SK-N-SH treated with all-trans-retinoic acid at 6 μM for 48 hours (cell line): ENCODE measurements around the gene GIPC2.

Source experiments
- ATAC-seq: fragments of 200-7000 bp; cut with Tn5 transposase; 3 replicates; pipeline ENCODE4 v1.9.1; 2020; ENCODE audit warnings: mild to moderate bottlenecking, moderate library complexity
- ARNTL ChIP-seq: fragments of 450-650 bp; formaldehyde crosslinking; IDR thresholded peaks from 2 replicates; pipeline ENCODE4 v1.5.0; 2020; ENCODE audit warnings: low read depth, mild to moderate bottlenecking, moderate library complexity, borderline replicate concordance
- BACH2 ChIP-seq: fragments of 250-450 bp; sonication (Bioruptor Pico); IDR thresholded peaks from 2 replicates; pipeline ENCODE4 v1.9.0; 2021; ENCODE audit warnings: mild to moderate bottlenecking, borderline replicate concordance
- CREB5 ChIP-seq: fragments of 250-450 bp; sonication (Bioruptor Pico); IDR thresholded peaks from 2 replicates; pipeline ENCODE4 v1.5.1; 2020; ENCODE audit warnings: low read depth, mild to moderate bottlenecking, moderate library complexity
- CSRNP3 ChIP-seq: fragments of 250-450 bp; sonication (Bioruptor Pico); IDR thresholded peaks from 2 replicates; pipeline ENCODE4 v1.5.1; 2021; ENCODE audit warnings: mild to moderate bottlenecking, moderate library complexity
- ESRRG ChIP-seq: fragments of 250-450 bp; sonication (Bioruptor Pico); IDR thresholded peaks from 2 replicates; pipeline ENCODE4 v1.6.1; 2021; ENCODE audit warnings: mild to moderate bottlenecking
- GLIS3 ChIP-seq: fragments of 250-450 bp; sonication (Bioruptor Pico); IDR thresholded peaks from 2 replicates; pipeline ENCODE4 v1.5.0; 2020; ENCODE audit warnings: mild to moderate bottlenecking, moderate library complexity
- ISL1 ChIP-seq: fragments of 250-450 bp; sonication (Bioruptor Pico); IDR thresholded peaks from 2 replicates; pipeline ENCODE4 v2.1.2; 2022; ENCODE audit warnings: mild to moderate bottlenecking, moderate library complexity
- OSR1 ChIP-seq: fragments of 250-450 bp; sonication (Bioruptor Pico); IDR thresholded peaks from 2 replicates; pipeline ENCODE4 v1.8.0; 2022; ENCODE audit warnings: moderate library complexity, mild to moderate bottlenecking, inconsistent platforms
- PATZ1 ChIP-seq: fragments of 250-450 bp; sonication (Bioruptor Pico); IDR thresholded peaks from 2 replicates; pipeline ENCODE4 v1.8.0; 2020; ENCODE audit warnings: mild to moderate bottlenecking, moderate library complexity, borderline replicate concordance
- POU6F1 ChIP-seq: fragments of 250-450 bp; sonication (Bioruptor Pico); IDR thresholded peaks from 2 replicates; pipeline ENCODE4 v1.8.0; 2021; ENCODE audit warnings: low read depth, mild to moderate bottlenecking, moderate library complexity, borderline replicate concordance
- PPARA ChIP-seq: fragments of 250-450 bp; sonication (Bioruptor Pico); IDR thresholded peaks from 2 replicates; pipeline ENCODE4 v1.5.0; 2020; ENCODE audit warnings: mild to moderate bottlenecking, borderline replicate concordance
- RARB ChIP-seq: fragments of 250-450 bp; sonication (Bioruptor Pico); IDR thresholded peaks from 2 replicates; pipeline ENCODE4 v1.8.0; 2021; ENCODE audit warnings: mild to moderate bottlenecking, moderate library complexity
- SNAI2 ChIP-seq: fragments of 250-450 bp; sonication (Bioruptor Pico); IDR thresholded peaks from 2 replicates; pipeline ENCODE4 v1.5.0; 2020; ENCODE audit warnings: mild to moderate bottlenecking, moderate library complexity
- TCF4 ChIP-seq: fragments of 250-450 bp; sonication (Bioruptor Pico); IDR thresholded peaks from 2 replicates; pipeline ENCODE4 v1.8.0; 2021; ENCODE audit warnings: mild to moderate bottlenecking, moderate library complexity, borderline replicate concordance
- TOX ChIP-seq: fragments of 250-450 bp; sonication (Bioruptor Pico); IDR thresholded peaks from 2 replicates; pipeline ENCODE4 v1.8.0; 2021; ENCODE audit warnings: mild to moderate bottlenecking, moderate library complexity, borderline replicate concordance
- TSHZ2 ChIP-seq: fragments of 250-450 bp; sonication (Bioruptor Pico); IDR thresholded peaks from 2 replicates; pipeline ENCODE4 v1.5.0; 2020; ENCODE audit warnings: mild to moderate bottlenecking, moderate library complexity
- ZC3H10 ChIP-seq: fragments of 250-450 bp; sonication (Bioruptor Pico); IDR thresholded peaks from 2 replicates; pipeline ENCODE4 v1.5.1; 2021; ENCODE audit warnings: mild to moderate bottlenecking, moderate library complexity
- ZFP3 ChIP-seq: fragments of 250-450 bp; sonication (Bioruptor Pico); IDR thresholded peaks from 2 replicates; pipeline ENCODE4 v1.5.0; 2020; ENCODE audit warnings: mild to moderate bottlenecking, moderate library complexity
- ZFP30 ChIP-seq: fragments of 450-650 bp; formaldehyde crosslinking; IDR thresholded peaks from 2 replicates; pipeline ENCODE4 v1.5.0; 2022; ENCODE audit warnings: mild to moderate bottlenecking, moderate library complexity
- ZNF565 ChIP-seq: fragments of 450-650 bp; formaldehyde crosslinking; conservative IDR thresholded peaks from 2 replicates; pipeline ENCODE4 v1.5.0; 2020; ENCODE audit warnings: low read depth, mild to moderate bottlenecking, moderate library complexity
- ZNF70 ChIP-seq: fragments of 450-650 bp; formaldehyde crosslinking; IDR thresholded peaks from 2 replicates; pipeline ENCODE4 v1.5.0; 2020; ENCODE audit warnings: mild to moderate bottlenecking, moderate library complexity
- ZNF8 ChIP-seq: fragments of 450-650 bp; formaldehyde crosslinking; IDR thresholded peaks from 2 replicates; pipeline ENCODE4 v1.5.0; 2020; ENCODE audit warnings: mild to moderate bottlenecking, moderate library complexity

The GIPC2 gene

GRCh38 chr1:78006521-78006920, 39.2 kb upstream of the GIPC2 start:
- ATAC-seq, result no peak
- TF ChIP-seq ARNTL (CRISPR knock-in tag) (no peak), ZNF70 (no peak), SNAI2 (CRISPR knock-in tag) (no peak), ESRRG (CRISPR knock-in tag) (no peak), TCF4 (CRISPR knock-in tag) (no peak), ISL1 (CRISPR knock-in tag) (no peak), ZFP30 (CRISPR knock-in tag) (no peak), PPARA (CRISPR knock-in tag) (no peak), PATZ1 (CRISPR knock-in tag) (no peak), GLIS3 (CRISPR knock-in tag) (no peak), OSR1 (no peak), RARB (CRISPR knock-in tag) (no peak), CSRNP3 (CRISPR knock-in tag) (no peak), TOX (CRISPR knock-in tag) (no peak), BACH2 (CRISPR knock-in tag) (no peak), POU6F1 (CRISPR knock-in tag) (no peak), ZNF8 (no peak), ZFP3 (no peak)

GRCh38 chr1:78007677-78008341, 38.0 kb upstream of the GIPC2 start:
- ATAC-seq, result no peak
- no peak for TF ChIP-seq TOX (CRISPR knock-in tag)
- TF ChIP-seq GLIS3 (CRISPR knock-in tag), result no peak
- no peak for TF ChIP-seq ZFP30 (CRISPR knock-in tag)
- TF ChIP-seq ZC3H10 (CRISPR knock-in tag), result no peak
- no peak for TF ChIP-seq ZNF565 (CRISPR knock-in tag)
- TF ChIP-seq POU6F1 (CRISPR knock-in tag), result no peak
- TF ChIP-seq ESRRG (CRISPR knock-in tag), result no peak
- no peak for TF ChIP-seq PPARA (CRISPR knock-in tag)
- no peak for TF ChIP-seq RARB (CRISPR knock-in tag)
- TF ChIP-seq TCF4 (CRISPR knock-in tag), result no peak
- TF ChIP-seq CSRNP3 (CRISPR knock-in tag), result no peak
- TF ChIP-seq TSHZ2 (CRISPR knock-in tag), result no peak
- no peak for TF ChIP-seq SNAI2 (CRISPR knock-in tag)
- TF ChIP-seq ZNF8, result no peak
- no peak for TF ChIP-seq ZNF70
- no peak for TF ChIP-seq CREB5 (CRISPR knock-in tag)
